H1 (cell line): ENCODE data around the gene PI4KA. TPM values are rescaled to one million over a fixed set of nuclear protein-coding genes. Genes with fewer than 3 reads are reported as not detected.

Experiments used
- CTCF ChIA-PET: fragments of 300-600 bp; sonication (Branson Sonifier 250); formaldehyde crosslinking; loops from one replicate; lab custom pipeline; 2021; ENCODE audit not compliant: partially characterized antibody; lab: Charles Lee
- POLR2A ChIA-PET: fragments of 300-600 bp; sonication (Branson Sonifier 250); formaldehyde crosslinking; loops from one replicate; lab custom pipeline; 2021; ENCODE audit warnings: inconsistent platforms; ENCODE audit not compliant: partially characterized antibody; lab: Charles Lee
- DNase-seq, 2 experiments: peaks; one replicate each; pipeline versions ENCODE4 v3.0.0 to v3.0.0-alpha.2; 2010 to 2022; ENCODE audit warnings: low spot score in 2 of 2, low read depth in 1 of 2, mixed read lengths in 1 of 2
- FAIRE-seq: peaks from 2 replicates; lab custom pipeline; 2011; peaks lifted over from hg19 to GRCh38; lab: Jason Lieb, UNC
- H2AFZ ChIP-seq: 2 replicates; pipeline ENCODE4 v1.8.1; 2012; ENCODE audit warnings: low read length, inconsistent platforms
- H2AK5ac ChIP-seq: 2 replicates; pipeline ENCODE4 v1.6.1; 2013; ENCODE audit warnings: low read depth, low read length
- H2BK120ac ChIP-seq: replicated peaks from 2 replicates; pipeline ENCODE3; 2013; ENCODE audit warnings: low read depth, low read length, inconsistent platforms
- H2BK12ac ChIP-seq: 2 replicates; pipeline ENCODE4 v1.6.1; 2013; ENCODE audit warnings: low read depth, low read length
- H2BK15ac ChIP-seq: 2 replicates; pipeline ENCODE4 v1.6.1; 2013; ENCODE audit warnings: low read length
- H2BK20ac ChIP-seq: 2 replicates; pipeline ENCODE4 v1.6.1; 2013; ENCODE audit warnings: low read length
- H2BK5ac ChIP-seq: 2 replicates; pipeline ENCODE4 v1.6.1; 2013; ENCODE audit warnings: low read depth, low read length
- H3K14ac ChIP-seq: 2 replicates; pipeline ENCODE4 v1.6.1; 2013; ENCODE audit warnings: inconsistent platforms; ENCODE audit not compliant: insufficient read length
- H3K18ac ChIP-seq: 2 replicates; pipeline ENCODE4 v1.6.1; 2013; ENCODE audit warnings: low read length; ENCODE audit errors: extremely low read depth
- H3K23ac ChIP-seq: 2 replicates; pipeline ENCODE4 v1.6.1; 2013; ENCODE audit warnings: inconsistent platforms; ENCODE audit not compliant: insufficient read length
- H3K23me2 ChIP-seq: 2 replicates; pipeline ENCODE4 v1.6.1; 2013; ENCODE audit warnings: low read depth, low read length
- H3K27ac ChIP-seq: 2 replicates; pipeline ENCODE4 v1.6.1; 2011; ENCODE audit warnings: low read depth, low read length, inconsistent platforms
- H3K27me3 ChIP-seq, 4 experiments: replicated peaks in 1 of 4; 1 replicate in 1 of 4; 2 replicates in 3 of 4; pipeline versions ENCODE4 v1.6.1 to v1.8.1; 2011 to 2013; ENCODE audit warnings: low read length in 3 of 4, mild to moderate bottlenecking in 3 of 4, inconsistent platforms in 2 of 4, mixed read lengths in 2 of 4, moderate library complexity in 1 of 4; ENCODE audit not compliant: control insufficient read depth in 3 of 4, insufficient read depth in 3 of 4; ENCODE audit errors: extremely low read depth in 1 of 4
- H3K36me3 ChIP-seq, 4 experiments: 2 replicates each; pipeline versions ENCODE4 v1.6.1 to v1.8.1; 2011 to 2013; ENCODE audit warnings: mild to moderate bottlenecking in 4 of 4, low read length in 3 of 4, moderate library complexity in 2 of 4, control low read depth in 1 of 4, inconsistent platforms in 1 of 4; ENCODE audit not compliant: insufficient read depth in 4 of 4, control insufficient read depth in 2 of 4
- H3K4ac ChIP-seq: replicated peaks from 2 replicates; pipeline ENCODE3; 2013; ENCODE audit warnings: low read length, low read depth, mixed read lengths, inconsistent platforms; ENCODE audit not compliant: insufficient read length
- H3K4me1 ChIP-seq, 4 experiments: replicated peaks in 1 of 4; 1 replicate in 1 of 4; 2 replicates in 3 of 4; pipeline versions ENCODE4 v1.6.1 to v1.8.1; 2011 to 2013; ENCODE audit warnings: low read length in 3 of 4, inconsistent platforms in 2 of 4, mixed read lengths in 1 of 4; ENCODE audit not compliant: insufficient read depth in 4 of 4, control insufficient read depth in 3 of 4
- H3K4me2 ChIP-seq, 2 experiments: 2 replicates each; pipeline versions ENCODE4 v1.6.1 to v1.8.1; 2011 to 2013; ENCODE audit warnings: low read depth in 2 of 2, low read length in 2 of 2, control low read depth in 1 of 2, inconsistent platforms in 1 of 2, mild to moderate bottlenecking in 1 of 2; ENCODE audit not compliant: insufficient read depth in 1 of 2
- H3K4me3 ChIP-seq, 4 experiments: fragments of 200-600, 300-600 bp in 1 of 4; sonication (generic), shearing (Covaris generic), sonication (Bioruptor Twin) in 1 of 4; 2 replicates each; pipeline versions ENCODE4 v1.5.1 to v1.8.1; 2011 to 2016; ENCODE audit warnings: low read length in 4 of 4, low read depth in 3 of 4, control low read depth in 2 of 4, inconsistent platforms in 2 of 4, mild to moderate bottlenecking in 2 of 4, mixed read lengths in 1 of 4, moderate library complexity in 1 of 4; ENCODE audit not compliant: insufficient read depth in 2 of 4; ENCODE audit errors: extremely low read depth in 1 of 4
- H3K56ac ChIP-seq: replicated peaks from 2 replicates; pipeline ENCODE3; 2013; ENCODE audit warnings: low read depth, mild to moderate bottlenecking, mixed read lengths, low read length, inconsistent platforms; ENCODE audit not compliant: insufficient read length
- H3K79me1 ChIP-seq: 2 replicates; pipeline ENCODE4 v1.6.1; 2013; ENCODE audit warnings: low read depth, low read length, control low read depth
- H3K79me2 ChIP-seq, 2 experiments: 2 replicates each; pipeline versions ENCODE4 v1.6.1 to v1.8.1; 2012 to 2013; ENCODE audit warnings: low read length in 2 of 2, mild to moderate bottlenecking in 2 of 2, inconsistent platforms in 1 of 2; ENCODE audit not compliant: insufficient read depth in 2 of 2, control insufficient read depth in 1 of 2
- H3K9ac ChIP-seq, 4 experiments: replicated peaks in 1 of 4; 1 replicate in 1 of 4; 2 replicates in 3 of 4; pipeline versions ENCODE4 v1.6.1 to v1.8.1; 2011 to 2013; ENCODE audit warnings: low read depth in 3 of 4, low read length in 3 of 4, control low read depth in 2 of 4, mild to moderate bottlenecking in 2 of 4, moderate library complexity in 2 of 4, inconsistent platforms in 1 of 4; ENCODE audit errors: extremely low read depth in 1 of 4
- H3K9me3 ChIP-seq, 2 experiments: 2 replicates each; pipeline versions ENCODE4 v1.6.1 to v1.8.1; 2012 to 2013; ENCODE audit warnings: mild to moderate bottlenecking in 2 of 2, moderate library complexity in 2 of 2, control low read depth in 1 of 2, inconsistent platforms in 1 of 2, low read depth in 1 of 2, low read length in 1 of 2, mixed read lengths in 1 of 2; ENCODE audit not compliant: insufficient read depth in 2 of 2
- H4K20me1 ChIP-seq, 2 experiments: replicated peaks in 1 of 2; 2 replicates each; pipeline versions ENCODE3 to v1.8.1; 2011 to 2013; ENCODE audit warnings: inconsistent platforms in 2 of 2, low read length in 2 of 2, mild to moderate bottlenecking in 1 of 2; ENCODE audit not compliant: insufficient read depth in 2 of 2, control insufficient read depth in 1 of 2
- H4K5ac ChIP-seq: 2 replicates; pipeline ENCODE4 v1.6.1; 2013; ENCODE audit warnings: low read length, low read depth, mixed read lengths, inconsistent platforms; ENCODE audit not compliant: insufficient read length
- H4K8ac ChIP-seq: 2 replicates; pipeline ENCODE4 v1.8.0; 2013; ENCODE audit warnings: mild to moderate bottlenecking, moderate library complexity, low read length, inconsistent platforms; ENCODE audit not compliant: insufficient read depth; ENCODE audit errors: extremely low read depth
- H4K91ac ChIP-seq: replicated peaks from 2 replicates; pipeline ENCODE3; 2013; ENCODE audit warnings: low read length, mixed read lengths, inconsistent platforms; ENCODE audit not compliant: insufficient read length
- WGBS, 2 experiments: shearing (Covaris generic) in 1 of 2; methylation state at CpG; one replicate each; pipeline versions ENCODE4 v1.1.6 to v1.1.7; 2013 to 2015; ENCODE audit warnings: low lambda C conversion rate in 2 of 2, mixed read lengths in 2 of 2, inconsistent platforms in 1 of 2, low coverage in 1 of 2, missing lambda C conversion rate in 1 of 2; ENCODE audit not compliant: insufficient replicate concordance in 2 of 2, insufficient coverage in 1 of 2, insufficient read length in 1 of 2; ENCODE audit errors: extremely low coverage in 1 of 2, missing lambda C conversion rate in 1 of 2; 5-methylcytosine and 5-hydroxymethylcytosine counted together
- polyA plus RNA-seq, 7 experiments: library from polyadenylated mRNA; depleted of rRNA in 3 of 7; stranded (reverse) in 5 of 7; unstranded in 2 of 7; fragments of >200 nt in 5 of 7; fragments of 200-250 nt in 2 of 7; gene quantifications; 1 replicate in 5 of 7; 2 replicates in 1 of 7; 4 replicates in 1 of 7; pipeline versions ENCODE4 v1.2.1 to v1.2.3, GENCODE V29; 2011 to 2013; ENCODE audit warnings: missing spikeins in 2 of 7, mixed read lengths in 2 of 7
- total RNA-seq: library from RNA; stranded (reverse); fragmentation: NEBNext Ultra II Directional; extraction: Animal tissue kit (Norgen Biotek cat#: 25700); gene quantifications from 2 replicates; pipeline ENCODE4 v1.2.1, GENCODE V29; 2021

PI4KA gene
- total and polyA plus RNA-seq, 2 of the 8 experiments (the other 6 are each of a cell fraction or from before 2014, with no cell fraction given), result 22.5 to 37.7 TPM

GRCh38 chr22:20836987-20837823, 21.4 kb downstream of the PI4KA start:
- Histone ChIP-seq H3K4ac (no peak overlapping the region), H3K18ac (no peak overlapping the region), H3K27me3 (no peaks in the 10 kb centered on the region), H3K36me3 (0 out of 8 replicates have a peak, but pooled peaks cover 0 to 5% (median 1%) of the 10 kb centered on the region in 4 experiments), H2BK5ac (no peak overlapping the region), H2BK12ac (no peak overlapping the region), H2BK15ac (no peak overlapping the region), H2AFZ (no peak overlapping the region), H4K8ac (no peak overlapping the region), H4K91ac (no peak overlapping the region), H2BK120ac (no peak overlapping the region), H2AK5ac (no peak overlapping the region), H4K20me1 (peaks cover 0 to 1% of the 10 kb centered on the region in 2 experiments), H3K27ac (no peak overlapping the region), H3K4me1 (peaks cover 1 to 8% (median 6%) of the 10 kb centered on the region in 4 experiments; a peak in 3 of 7 replicates), H3K4me3 (no peak overlapping the region), H3K4me2 (no peak overlapping the region), H3K79me1 (no peaks in the 10 kb centered on the region), H3K9me3 (no peaks in the 10 kb centered on the region), H3K23ac (no peak overlapping the region), H3K9ac (no peak overlapping the region), H3K56ac (no peak overlapping the region), H3K23me2 (no peaks in the 10 kb centered on the region), H3K79me2 (no peaks in the 10 kb centered on the region), H4K5ac (no peak overlapping the region), H3K14ac (no peak overlapping the region), H2BK20ac (no peak overlapping the region)
- WGBS, 2 experiments, result 97% methylated on average over 2 of the region's 2 CpGs; no CpG with 5 or more reads in 1 of the 2 experiments
- FAIRE-seq, result no peak
- no peak for DNase-seq
- POLR2A ChIA-PET, result interaction anchor here (0.6 kb wide), 1 partner anchor 855 kb away, joined by 4 read pairs; no protein-coding TSS in a partner anchor
- CTCF ChIA-PET, result no interaction called here
